Adrenal gland (tissue), 5 donors: ENCODE data around the gene UVSSA.
"Not testable (repeated sequence)": the region's sequence is repeated elsewhere in the genome, so short reads cannot be mapped to it uniquely, and the experiment has no call there.

ENCODE experiments used
- CTCF ChIP-seq, 6 experiments: fragments of 450-650 bp in 4 of 6; fragments of 200-600 bp in 2 of 6; sonication (generic) in 1 of 6; IDR thresholded peaks; 1 replicate in 5 of 6; 2 replicates in 1 of 6; pipeline versions ENCODE4 v1.5.1 to v1.8.0; 2016 to 2021; ENCODE audit warnings: antibody characterized with exemption in 6 of 6, mild to moderate bottlenecking in 2 of 6, moderate library complexity in 1 of 6
- POLR2A ChIP-seq, 2 donors: fragments of 450-650 bp; IDR thresholded peaks; one replicate each; pipeline ENCODE4 v1.6.1; 2017; ENCODE audit warnings: antibody characterized with exemption in 2 of 2, mild to moderate bottlenecking in 2 of 2, moderate library complexity in 1 of 2
- donor health status: DM: no; HTN: no; CAD: no.

- TF ChIP-seq CTCF, POLR2A (IDR thresholded peaks at IDR 0.05): not testable (repeated sequence)
Observed at GRCh38 chr4:1393363-1393762, 46.4 kb downstream of the UVSSA start.
